ENCODE measurements around the gene NT5M.

Gene NT5M

DNA sequence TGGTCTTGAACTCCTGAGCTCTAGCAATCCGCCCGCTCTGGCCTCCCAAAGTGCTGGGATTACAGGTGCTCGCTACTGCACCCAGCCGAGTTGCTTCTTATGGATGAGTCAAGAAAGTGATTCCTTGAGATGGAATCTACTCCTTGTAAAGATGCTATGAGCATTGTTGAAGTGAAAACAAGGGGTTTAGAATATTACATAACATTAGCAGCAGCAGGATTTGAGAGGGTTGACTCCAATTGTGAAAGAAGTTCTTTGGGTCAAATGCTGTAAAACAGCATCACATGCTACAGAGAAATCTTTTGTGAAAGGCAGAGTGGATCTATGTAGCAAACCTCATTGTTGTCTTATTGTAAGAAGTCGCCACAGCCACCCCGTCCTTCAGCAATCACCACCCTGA lies 72.7 kb downstream of the NT5M start:
- Histone ChIP-seq H3K27me3 (ENCODE audit: insufficient read depth, low read depth, severe bottlenecking) (no peaks in the 10 kb centered on the region), H3K27ac (no peak overlapping the region), H3K9me3 (ENCODE audit: severe bottlenecking) (no peaks in the 10 kb centered on the region), H3K4me3 (ENCODE audit: low read depth, low read length) (no peak overlapping the region), H3K36me3 (no peaks in the 10 kb centered on the region)
- TF ChIP-seq, protein P1, sequence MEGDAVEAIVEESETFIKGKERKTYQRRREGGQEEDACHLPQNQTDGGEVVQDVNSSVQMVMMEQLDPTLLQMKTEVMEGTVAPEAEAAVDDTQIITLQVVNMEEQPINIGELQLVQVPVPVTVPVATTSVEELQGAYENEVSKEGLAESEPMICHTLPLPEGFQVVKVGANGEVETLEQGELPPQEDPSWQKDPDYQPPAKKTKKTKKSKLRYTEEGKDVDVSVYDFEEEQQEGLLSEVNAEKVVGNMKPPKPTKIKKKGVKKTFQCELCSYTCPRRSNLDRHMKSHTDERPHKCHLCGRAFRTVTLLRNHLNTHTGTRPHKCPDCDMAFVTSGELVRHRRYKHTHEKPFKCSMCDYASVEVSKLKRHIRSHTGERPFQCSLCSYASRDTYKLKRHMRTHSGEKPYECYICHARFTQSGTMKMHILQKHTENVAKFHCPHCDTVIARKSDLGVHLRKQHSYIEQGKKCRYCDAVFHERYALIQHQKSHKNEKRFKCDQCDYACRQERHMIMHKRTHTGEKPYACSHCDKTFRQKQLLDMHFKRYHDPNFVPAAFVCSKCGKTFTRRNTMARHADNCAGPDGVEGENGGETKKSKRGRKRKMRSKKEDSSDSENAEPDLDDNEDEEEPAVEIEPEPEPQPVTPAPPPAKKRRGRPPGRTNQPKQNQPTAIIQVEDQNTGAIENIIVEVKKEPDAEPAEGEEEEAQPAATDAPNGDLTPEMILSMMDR (IDR thresholded peaks at IDR 0.05; ENCODE audit: low read depth, low read length): no peak
- DNase-seq: no peak

DNA sequence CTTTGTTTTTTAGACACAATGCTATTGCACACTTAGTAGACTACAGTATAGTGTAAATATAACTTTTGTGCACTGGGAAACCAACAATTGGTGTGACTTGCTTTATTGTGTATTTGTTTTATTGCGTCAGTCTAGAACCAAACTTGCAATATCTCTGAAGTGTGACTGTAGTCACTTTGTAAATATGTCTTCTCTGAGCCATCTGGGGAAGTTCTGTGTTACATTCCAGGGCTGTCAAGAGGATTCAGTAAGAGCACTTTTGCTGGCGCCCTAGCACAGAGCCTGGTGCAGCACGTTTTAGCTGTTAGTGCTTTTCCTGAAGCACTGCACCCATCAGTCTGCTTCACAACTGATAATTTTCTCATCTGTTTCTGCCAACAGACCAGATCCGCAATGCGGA lies 73.2 kb downstream of the NT5M start:
- Histone ChIP-seq H3K27me3 (ENCODE audit: insufficient read depth, low read depth, severe bottlenecking) (no peaks in the 10 kb centered on the region), H3K9me3 (ENCODE audit: severe bottlenecking) (no peaks in the 10 kb centered on the region), H3K4me3 (ENCODE audit: low read depth, low read length) (no peak overlapping the region), H3K36me3 (no peaks in the 10 kb centered on the region), H3K27ac (no peak overlapping the region)
- TF ChIP-seq, protein P1 (IDR thresholded peaks at IDR 0.05; ENCODE audit: low read depth, low read length): no peak
- DNase-seq: no peak

DNA sequence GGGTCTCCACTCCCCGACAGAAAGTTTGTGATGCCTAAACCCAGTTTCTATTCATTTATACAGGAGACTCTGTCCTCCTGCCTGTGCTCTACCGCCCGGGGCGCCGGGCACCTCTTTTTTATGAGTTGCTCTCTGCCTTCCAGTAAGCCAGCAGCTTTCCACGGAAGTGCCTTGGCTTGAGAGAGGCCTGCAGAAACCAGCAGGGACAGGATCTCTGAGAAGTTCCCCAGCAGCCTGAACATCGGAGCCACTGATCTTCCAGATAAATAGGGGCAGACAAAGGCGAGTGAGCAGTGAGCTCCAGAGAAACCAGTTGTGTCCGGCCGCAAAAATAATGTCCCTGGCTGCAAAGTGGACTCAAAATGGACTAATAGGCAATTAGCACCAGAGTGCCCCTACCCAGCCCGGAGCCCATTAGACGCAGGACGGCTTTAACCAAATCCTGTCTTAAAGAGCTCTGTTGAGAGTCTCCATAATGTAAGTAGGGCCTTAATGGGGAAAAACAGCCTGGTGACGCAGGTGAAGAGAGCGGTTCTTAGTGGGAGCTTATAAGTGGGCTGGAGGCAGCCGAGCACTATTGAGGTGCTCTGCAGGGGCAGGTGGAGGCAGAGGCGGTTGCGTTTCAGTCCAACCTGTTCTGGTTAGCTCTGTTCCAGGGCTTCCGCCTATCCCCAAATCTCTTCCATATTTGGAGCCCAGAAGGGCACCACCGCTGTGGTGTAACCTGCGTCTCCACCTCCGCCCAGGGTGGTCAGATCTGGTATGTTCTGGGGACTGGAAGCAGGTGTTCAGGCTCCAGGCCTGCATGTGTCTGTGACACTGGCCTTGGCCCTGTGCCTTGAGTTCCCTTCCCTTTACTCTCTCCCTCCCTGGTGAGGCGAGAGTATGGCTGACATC lies 74.1 kb downstream of the NT5M start:
- no peak overlapping the region for H3K4me3 ChIP-seq (ENCODE audit: low read depth, low read length)
- H3K27ac ChIP-seq: 0 out of 2 replicates have a peak overlapping the region, but pooled peaks have one; percentile 31
- no peaks in the 10 kb centered on the region for H3K9me3 ChIP-seq (ENCODE audit: severe bottlenecking)
- H3K36me3 ChIP-seq: no peaks in the 10 kb centered on the region
- H3K27me3 ChIP-seq (ENCODE audit: insufficient read depth, low read depth, severe bottlenecking): no peaks in the 10 kb centered on the region
- TF ChIP-seq, protein P1 (IDR thresholded peaks at IDR 0.05; ENCODE audit: low read depth, low read length): no peak
- DNase-seq: peak; percentile 58

- Histone ChIP-seq H3K4me3 (ENCODE audit: low read depth, low read length) (no peak overlapping the region), H3K36me3 (no peaks in the 10 kb centered on the region), H3K27ac (no peak overlapping the region), H3K27me3 (ENCODE audit: insufficient read depth, low read depth, severe bottlenecking) (no peaks in the 10 kb centered on the region), H3K9me3 (ENCODE audit: severe bottlenecking) (no peaks in the 10 kb centered on the region)
- no peak for DNase-seq
- TF ChIP-seq, protein P1 (IDR thresholded peaks at IDR 0.05; ENCODE audit: low read depth, low read length): no peak
Observed at GRCh38 chr17:17379197-17379991, 76.2 kb downstream of the NT5M start.

GRCh38 chr17:17380145-17380925 lies 77.2 kb downstream of the NT5M start:
- no peak overlapping the region for H3K4me3 ChIP-seq (ENCODE audit: low read depth, low read length)
- TF ChIP-seq, protein P1 (IDR thresholded peaks at IDR 0.05; ENCODE audit: low read depth, low read length): no peak
- no peak for DNase-seq
- no peak overlapping the region for H3K27ac ChIP-seq
- H3K9me3 ChIP-seq (ENCODE audit: severe bottlenecking): no peaks in the 10 kb centered on the region
- H3K36me3 ChIP-seq: no peaks in the 10 kb centered on the region
- H3K27me3 ChIP-seq (ENCODE audit: insufficient read depth, low read depth, severe bottlenecking): no peaks in the 10 kb centered on the region
